DOHH2 (cell line): Measurements from ENCODE around the gene KCNQ1OT1.

ENCODE experiments used
- H3F3A ChIP-seq: fragments of 200-600 bp; sonication (generic), shearing (Covaris generic); 2 replicates; pipeline ENCODE4 v1.6.0; 2016; ENCODE audit warnings: antibody characterized with exemption, mild to moderate bottlenecking; ENCODE audit not compliant: control insufficient read depth, insufficient read depth
- H3K27ac ChIP-seq: fragments of 200-600 bp; sonication (generic); 2 replicates; pipeline ENCODE4 v1.5.1; 2014; ENCODE audit warnings: low read depth, mild to moderate bottlenecking, low read length, moderate library complexity
- H3K27me3 ChIP-seq: fragments of 200-600 bp; sonication (generic); 2 replicates; pipeline ENCODE4 v1.6.1; 2014; ENCODE audit warnings: mild to moderate bottlenecking, low read length, mixed read lengths; ENCODE audit not compliant: control insufficient read depth
- H3K36me3 ChIP-seq: fragments of 200-600 bp; sonication (generic); 2 replicates; pipeline ENCODE4 v1.6.1; 2014; ENCODE audit warnings: mild to moderate bottlenecking, low read length, moderate library complexity, mixed read lengths; ENCODE audit not compliant: control insufficient read depth
- H3K4me1 ChIP-seq: fragments of 200-600 bp; sonication (generic); 2 replicates; pipeline ENCODE4 v1.6.1; 2014; ENCODE audit warnings: mild to moderate bottlenecking, low read length, mixed read lengths; ENCODE audit not compliant: control insufficient read depth
- H3K4me2 ChIP-seq: fragments of 200-600 bp; sonication (generic); 2 replicates; pipeline ENCODE4 v1.6.0; 2014; ENCODE audit warnings: mild to moderate bottlenecking, low read length, moderate library complexity
- H3K4me3 ChIP-seq: fragments of 200-600 bp; sonication (generic); 2 replicates; pipeline ENCODE4 v1.5.1; 2014; ENCODE audit warnings: mild to moderate bottlenecking, low read length, mixed read lengths
- H3K79me2 ChIP-seq: fragments of 200-600 bp; sonication (generic); 2 replicates; pipeline ENCODE4 v1.6.1; 2014; ENCODE audit warnings: mild to moderate bottlenecking, low read length, mixed read lengths; ENCODE audit not compliant: control insufficient read depth
- H3K9me2 ChIP-seq: fragments of 200-600 bp; sonication (generic); replicated peaks from 2 replicates; pipeline ENCODE4 v1.6.1; 2014; ENCODE audit warnings: mild to moderate bottlenecking, low read length, mixed read lengths; ENCODE audit not compliant: control insufficient read depth
- H3K9me3 ChIP-seq: fragments of 200-600 bp; sonication (generic); 2 replicates; pipeline ENCODE4 v1.6.1; 2014; ENCODE audit warnings: antibody characterized with exemption, low read length, mixed read lengths; ENCODE audit not compliant: control insufficient read depth, insufficient read depth
- H4K20me1 ChIP-seq: fragments of 200-600 bp; sonication (generic); 2 replicates; pipeline ENCODE4 v1.6.0; 2014; ENCODE audit warnings: low read depth, mild to moderate bottlenecking, antibody characterized with exemption, low read length, moderate library complexity; ENCODE audit not compliant: control insufficient read depth, insufficient read depth
- CTCF ChIP-seq: fragments of 200-600 bp; sonication (generic); IDR thresholded peaks from one replicate; pipeline ENCODE4 v1.5.1; 2014; ENCODE audit warnings: antibody characterized with exemption, mild to moderate bottlenecking, low read depth, low read length; ENCODE audit not compliant: poor library complexity, severe bottlenecking
- EZH2phosphoT487 ChIP-seq: fragments of 200-600 bp; sonication (generic); IDR thresholded peaks from 2 replicates; pipeline ENCODE4 v1.6.1; 2017; ENCODE audit warnings: borderline replicate concordance, mild to moderate bottlenecking, antibody characterized with exemption, low read length, moderate library complexity, mixed read lengths

KCNQ1OT1 gene

GRCh38 chr11:2708757-2709281 lies 9.0 kb upstream of the KCNQ1OT1 start:
- Histone ChIP-seq H3K4me1 (peaks cover 6% of the 10 kb centered on the region), H3K27ac (no peak overlapping the region), H3K4me3 (no peak overlapping the region), H3K9me2 (no peaks in the 10 kb centered on the region), H3K36me3 (no peaks in the 10 kb centered on the region), H3K4me2 (no peak overlapping the region), H3K9me3 (no peaks in the 10 kb centered on the region), H3K27me3 (no peaks in the 10 kb centered on the region), H3F3A (no peaks in the 10 kb centered on the region), H3K79me2 (no peaks in the 10 kb centered on the region), H4K20me1 (no peaks in the 10 kb centered on the region)
- TF ChIP-seq CTCF (no peak), EZH2phosphoT487 (no peak)

GRCh38 chr11:2708151-2708581 lies 8.4 kb upstream of the KCNQ1OT1 start:
- Histone ChIP-seq H3K4me3 (no peak overlapping the region), H3K79me2 (no peaks in the 10 kb centered on the region), H3F3A (no peaks in the 10 kb centered on the region), H3K9me2 (no peaks in the 10 kb centered on the region), H4K20me1 (no peaks in the 10 kb centered on the region), H3K4me1 (peaks cover 12% of the 10 kb centered on the region), H3K27me3 (no peaks in the 10 kb centered on the region), H3K4me2 (no peak overlapping the region), H3K27ac (no peak overlapping the region), H3K9me3 (no peaks in the 10 kb centered on the region), H3K36me3 (no peaks in the 10 kb centered on the region)
- TF ChIP-seq EZH2phosphoT487 (no peak), CTCF (no peak)

GRCh38 chr11:2707736-2708135 lies 7.9 kb upstream of the KCNQ1OT1 start:
- Histone ChIP-seq H3K9me3 (no peaks in the 10 kb centered on the region), H3K4me1 (peaks cover 16% of the 10 kb centered on the region), H3K36me3 (no peaks in the 10 kb centered on the region), H3F3A (no peaks in the 10 kb centered on the region), H3K4me3 (no peak overlapping the region), H3K27me3 (no peaks in the 10 kb centered on the region), H3K27ac (no peak overlapping the region), H3K4me2 (no peak overlapping the region), H3K9me2 (no peaks in the 10 kb centered on the region), H4K20me1 (no peaks in the 10 kb centered on the region), H3K79me2 (no peaks in the 10 kb centered on the region)
- TF ChIP-seq CTCF = no peak
